Embryonic facial prominence (tissue), 1 donor: Measurements from ENCODE around the gene PCP4L1.
A peak's percentile ranks its signal among the peaks of the same experiment; 100 is the strongest.
"Not testable (repeated sequence)": the region's sequence is repeated elsewhere in the genome, so short reads cannot be mapped to it uniquely, and the experiment has no call there.

Experiments used
- DNase-seq: peaks from one replicate; pipeline ENCODE4 v3.0.0-alpha.2; 2016; ENCODE audit errors: extremely low spot score

PCP4L1 gene

DNA sequence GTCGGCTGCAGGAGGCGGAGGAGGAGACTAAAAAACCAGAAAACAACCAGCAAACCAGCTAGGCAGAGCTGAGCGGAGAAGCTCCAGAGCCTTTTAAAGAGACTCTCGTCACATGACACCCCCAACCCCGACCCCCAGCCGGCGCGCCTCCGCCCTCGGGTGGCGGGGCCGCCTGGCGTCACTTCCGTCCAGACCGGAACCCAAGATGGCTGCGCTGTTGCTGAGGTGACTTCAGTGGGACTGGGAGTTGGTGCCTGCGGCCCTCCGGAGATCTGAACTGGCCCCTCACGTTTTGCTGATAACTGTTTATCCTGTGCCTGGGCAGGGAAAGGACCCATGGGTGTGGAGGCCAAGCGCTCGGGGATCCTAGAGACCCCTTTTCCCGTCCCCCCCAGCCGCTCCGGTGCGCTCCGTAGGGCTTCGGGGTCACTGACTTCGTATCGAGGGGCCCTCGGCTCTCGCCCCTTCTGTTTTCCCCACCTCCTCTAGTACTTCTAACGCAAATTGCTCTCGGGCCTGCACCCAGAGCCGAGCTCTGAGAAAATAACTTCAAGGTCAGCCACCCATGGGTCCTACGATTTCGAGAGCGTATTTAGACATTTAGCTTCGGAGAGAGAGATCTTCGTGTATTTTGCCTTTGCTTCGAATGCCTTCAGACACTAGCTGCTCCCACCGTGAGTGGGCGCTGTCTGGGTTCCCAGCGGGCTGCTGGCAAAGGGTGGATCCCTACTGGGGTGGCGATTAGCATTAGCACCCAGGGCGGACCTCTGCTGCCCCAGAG is 55.8 kb downstream of the PCP4L1 start, which contains the start of gene SDHC:
Gene SDHC (plus strand): TSS at position 181 of the 781 bp plus-strand sequence. CDS start 25 bp downstream, at position 206.
- peak; percentile 79 for DNase-seq

DNA sequence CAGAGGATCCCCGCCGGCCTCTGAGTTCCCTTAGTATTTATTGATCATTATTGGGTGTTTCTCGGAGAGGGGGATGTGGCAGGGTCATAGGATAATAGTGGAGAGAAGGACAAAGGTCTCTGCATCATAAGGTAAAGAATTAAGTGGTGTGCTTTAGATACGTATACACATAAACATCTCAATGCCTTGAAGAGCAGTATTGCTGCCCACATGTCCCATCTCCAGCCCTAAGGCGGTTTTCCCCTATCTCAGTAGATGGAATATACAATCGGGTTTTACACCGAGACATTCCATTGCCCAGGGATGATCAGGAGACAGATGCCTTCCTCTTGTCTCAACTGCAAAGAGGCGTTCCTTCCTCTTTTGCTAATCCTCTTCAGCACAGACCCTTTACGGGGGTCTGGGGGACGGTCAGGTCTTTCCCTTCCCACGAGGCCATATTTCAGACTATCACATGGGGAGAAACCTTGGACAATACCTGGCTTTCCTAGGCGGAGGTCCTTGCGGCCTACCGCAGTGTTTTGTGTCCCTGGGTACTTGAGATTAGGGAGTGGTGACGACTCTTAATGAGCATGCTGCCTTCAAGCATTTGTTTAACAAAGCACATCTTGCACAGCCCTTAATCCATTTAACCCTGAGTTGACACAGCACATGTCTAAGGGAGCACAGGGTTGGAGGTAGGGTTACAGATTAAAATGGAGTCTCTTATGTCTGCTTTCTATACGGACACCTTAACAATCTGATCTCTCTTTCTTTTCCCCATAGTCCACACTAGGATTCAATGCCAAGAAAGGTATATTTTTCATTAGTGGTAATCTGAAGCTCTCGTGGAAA is 57.5 kb downstream of the PCP4L1 start:
- DNase-seq, result not testable (repeated sequence)

DNA sequence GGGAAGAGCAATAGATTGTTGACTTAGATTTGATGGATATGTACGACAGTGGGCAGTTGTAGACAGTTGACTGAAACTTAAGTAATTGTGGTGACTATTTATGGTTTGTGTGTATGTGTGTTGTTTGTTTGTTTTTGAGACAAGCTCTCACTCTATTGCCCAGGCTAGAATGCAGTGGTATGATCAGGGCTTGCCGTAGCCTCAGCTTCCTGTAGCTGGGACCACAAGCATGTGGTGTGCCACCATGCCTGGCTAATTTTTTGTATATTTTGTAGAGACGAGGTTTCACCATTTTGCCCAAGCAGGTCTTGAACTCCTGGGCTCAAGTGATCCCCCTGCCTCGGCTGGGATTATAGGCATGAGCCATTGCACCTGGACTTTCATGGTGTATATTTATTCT is 65.5 kb downstream of the PCP4L1 start:
- DNase-seq, result no peak

DNA sequence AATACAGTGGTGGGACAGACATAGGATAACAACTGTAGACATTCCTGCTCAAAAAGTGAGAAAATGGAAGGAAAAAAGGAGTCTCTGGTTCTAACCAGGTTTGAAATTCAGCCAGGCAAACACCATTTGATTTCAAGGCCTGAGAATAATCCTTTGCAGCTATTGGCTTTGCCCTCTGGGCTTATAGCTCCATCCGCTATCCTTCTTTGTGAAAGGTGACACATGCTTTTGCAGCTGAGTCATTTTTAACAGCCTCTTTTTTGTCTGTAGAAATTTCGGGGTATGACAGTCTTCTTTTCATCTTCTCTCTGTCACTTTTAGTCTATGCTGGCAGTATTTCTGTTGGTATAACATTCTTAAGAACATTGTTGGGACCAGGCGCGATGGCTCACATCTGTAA is 71.8 kb downstream of the PCP4L1 start:
- no peak for DNase-seq

DNA sequence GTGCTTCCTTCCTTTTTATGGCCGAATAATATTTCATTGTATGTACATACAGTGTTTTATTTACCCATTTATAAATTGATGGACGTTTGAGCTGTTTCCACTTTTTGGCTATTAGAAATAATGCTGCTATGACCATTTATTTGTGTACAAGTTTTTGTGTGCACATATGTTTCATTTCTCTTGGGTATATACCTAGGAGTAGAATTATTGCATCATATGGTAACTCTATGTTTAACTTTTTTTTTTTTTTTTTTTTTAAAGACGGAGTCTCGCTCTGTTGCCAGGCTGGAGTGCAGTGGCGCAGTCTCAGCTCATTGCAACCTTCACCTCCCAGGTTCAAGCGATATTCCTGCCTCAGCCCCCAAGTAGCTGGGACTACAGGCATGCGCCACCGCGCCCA is 74.6 kb downstream of the PCP4L1 start:
- DNase-seq, result no peak
